ENCODE data around the gene ADAMTS5. TPM values are rescaled to one million over a fixed set of nuclear protein-coding genes. Genes with fewer than 3 reads are reported as not detected.

The ADAMTS5 gene
- polyA plus RNA-seq (2013, experiment 1 of 2; ENCODE audit: insufficient read length), result 11.0 TPM
- polyA plus RNA-seq (2013, experiment 2 of 2; ENCODE audit: insufficient read length), result 11.6 TPM

DNA sequence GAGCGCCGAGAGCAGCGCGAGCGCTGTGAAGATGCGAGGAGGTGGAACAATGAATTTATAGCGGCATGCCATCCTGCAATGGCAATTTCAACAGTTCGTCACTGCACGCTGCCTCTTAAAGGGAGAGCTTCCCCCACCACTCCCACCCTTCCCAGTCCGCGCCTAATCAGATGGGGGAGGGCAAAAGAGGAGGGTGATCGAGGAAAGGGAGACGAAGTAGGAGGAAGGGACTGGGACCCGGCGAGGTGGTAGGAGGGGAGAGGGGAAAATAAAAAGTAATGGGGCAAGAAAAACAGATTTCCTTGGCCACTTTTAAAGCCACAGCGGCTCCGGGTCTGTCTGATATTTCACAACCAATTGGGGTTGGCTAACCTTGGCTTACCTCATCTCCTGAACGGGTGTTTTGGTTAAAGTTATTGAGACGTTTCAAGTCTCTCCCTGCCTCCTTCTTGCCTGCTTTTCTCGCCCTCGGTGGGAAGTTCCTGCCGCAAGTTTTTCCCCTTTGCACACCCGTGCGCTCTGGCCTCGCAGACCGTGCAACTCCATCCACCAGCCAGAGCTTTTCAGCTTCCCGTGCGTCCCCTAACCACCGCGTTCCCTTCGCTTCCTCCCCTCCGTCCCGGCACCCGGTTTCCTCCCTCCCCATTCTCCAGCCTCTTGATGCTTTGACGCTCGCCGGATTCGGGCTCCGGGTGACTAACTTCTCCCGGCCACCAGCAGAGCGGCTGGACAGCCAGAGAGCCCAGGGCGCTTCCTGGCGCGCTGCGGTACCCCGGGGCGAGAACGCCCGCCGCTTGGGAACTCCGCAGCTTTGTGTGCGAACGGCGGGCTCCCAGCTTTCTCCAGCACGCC lies at the start of gene ADAMTS5:
Gene ADAMTS5, minus strand, starts transcription at position 27 of the 852 bp plus-strand sequence. CDS start 697 bp downstream, outside the sequence.
- DNase-seq, result peak; percentile 87

DNA sequence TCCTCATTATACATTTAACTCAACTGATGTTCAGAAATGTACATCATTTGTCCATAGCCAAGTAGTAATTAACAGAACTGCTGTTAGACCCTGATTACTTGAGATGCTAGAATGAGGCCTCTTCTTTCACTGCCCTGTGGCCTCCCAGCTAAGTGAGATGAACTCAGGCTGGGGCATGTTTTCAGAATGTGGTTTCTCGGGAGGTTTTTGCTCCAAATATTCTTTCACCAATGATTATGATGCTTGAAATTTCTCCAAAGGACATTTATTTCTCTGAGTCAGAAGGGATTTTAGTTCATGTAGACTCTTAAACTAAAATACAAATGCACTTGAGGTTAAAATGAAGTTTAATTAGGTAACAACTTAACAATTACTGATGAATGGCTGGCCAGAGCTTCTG lies 34.6 kb upstream of the ADAMTS5 start:
- DNase-seq, result no peak

DNA sequence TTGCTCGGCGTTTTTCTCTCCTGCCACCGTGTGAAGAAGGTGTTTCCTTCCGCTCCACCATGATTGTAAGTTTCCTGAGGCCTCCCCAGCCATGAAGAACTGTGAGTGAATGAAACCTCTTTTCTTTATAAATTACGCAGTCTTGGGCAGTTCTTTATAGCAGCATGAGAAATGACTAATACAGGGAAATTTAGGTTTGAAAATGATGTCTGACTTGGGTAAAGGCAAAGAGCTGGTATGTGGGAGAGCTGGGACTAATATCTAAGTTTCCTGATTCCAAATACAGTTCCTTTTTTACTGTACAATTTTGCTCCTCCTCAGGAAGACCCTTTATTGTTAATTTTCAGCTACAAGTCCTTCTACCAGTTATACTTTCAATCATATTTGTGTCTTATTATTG lies 16.7 kb upstream of the ADAMTS5 start:
- DNase-seq, result no peak

DNA sequence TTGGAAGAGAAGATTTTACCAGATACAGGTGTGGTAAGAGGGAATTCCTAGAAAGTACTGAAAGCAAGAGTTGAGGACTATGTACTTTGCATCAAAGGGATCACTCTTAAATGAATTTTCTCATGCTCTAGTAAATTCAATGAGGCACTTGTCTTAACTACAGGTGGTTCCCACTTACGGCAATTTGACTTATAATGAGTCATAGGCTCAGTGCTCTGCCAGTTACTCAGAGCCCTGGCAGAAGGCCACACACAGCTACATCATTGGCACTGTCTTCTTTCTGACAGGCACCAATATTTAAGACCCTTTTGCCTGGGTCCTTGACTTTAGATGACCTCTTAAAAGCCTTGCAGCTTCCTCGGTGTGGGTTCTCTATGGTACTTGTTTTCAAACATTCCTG lies 15.9 kb upstream of the ADAMTS5 start:
- DNase-seq, result peak; percentile 26

DNA sequence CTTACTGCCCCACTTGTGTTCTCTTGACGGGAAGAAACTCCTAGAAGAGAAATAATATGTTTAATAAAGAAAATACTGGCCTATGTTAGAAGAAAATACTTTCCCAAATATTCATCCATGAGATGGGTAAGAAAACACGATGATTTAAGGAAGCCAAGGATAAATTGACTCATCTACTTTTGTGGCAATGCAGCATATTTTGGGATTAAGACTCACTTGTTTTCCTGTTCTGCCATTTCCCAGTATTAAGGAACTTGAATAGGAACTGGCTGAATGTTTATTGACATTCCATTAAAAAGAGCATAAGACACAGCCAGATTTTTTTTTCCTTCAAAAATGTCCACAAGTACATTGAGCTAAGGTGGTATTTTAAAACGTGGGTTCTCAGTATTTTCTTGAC lies 10.9 kb upstream of the ADAMTS5 start:
- DNase-seq, result peak; percentile 87

DNA sequence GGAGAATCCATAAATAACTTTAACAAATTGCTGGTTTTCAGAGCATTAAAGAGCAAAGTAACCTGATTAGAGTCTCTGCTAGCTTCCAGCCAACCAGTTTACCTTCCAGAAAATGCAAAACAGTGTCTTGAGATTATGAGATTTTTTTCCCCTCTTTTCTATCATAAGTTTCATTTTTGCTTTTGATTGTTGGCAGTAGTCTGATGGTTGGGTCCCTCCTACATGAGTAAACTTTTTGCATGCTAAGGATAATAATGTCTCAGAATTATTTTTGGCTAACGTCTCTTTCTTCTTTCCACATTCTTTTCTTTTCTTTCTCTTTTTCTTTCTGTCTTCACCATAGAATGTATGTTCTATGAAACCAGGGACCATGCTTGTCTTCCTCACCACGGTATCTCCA lies 6.3 kb upstream of the ADAMTS5 start:
- no peak for DNase-seq

DNA sequence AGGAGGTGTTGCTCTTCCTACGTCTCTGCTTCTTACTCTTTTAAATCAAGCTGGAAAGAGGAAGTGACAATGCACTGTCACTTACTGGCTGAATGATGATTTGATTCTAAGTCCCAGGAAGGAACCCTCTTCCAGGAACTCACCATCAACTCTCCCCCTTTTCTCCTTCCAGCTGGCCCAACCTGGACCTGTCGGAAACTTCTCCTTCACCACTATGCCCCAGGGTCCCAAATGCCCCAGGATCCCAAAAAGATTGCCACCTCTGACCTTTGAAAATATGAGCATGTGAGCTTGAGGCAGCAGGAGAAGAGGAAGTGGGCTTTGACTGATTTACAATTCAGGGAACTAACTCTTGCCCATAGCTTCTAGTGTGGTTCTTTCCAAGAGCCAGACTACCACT lies 5.3 kb upstream of the ADAMTS5 start:
- DNase-seq, result no peak

DNA sequence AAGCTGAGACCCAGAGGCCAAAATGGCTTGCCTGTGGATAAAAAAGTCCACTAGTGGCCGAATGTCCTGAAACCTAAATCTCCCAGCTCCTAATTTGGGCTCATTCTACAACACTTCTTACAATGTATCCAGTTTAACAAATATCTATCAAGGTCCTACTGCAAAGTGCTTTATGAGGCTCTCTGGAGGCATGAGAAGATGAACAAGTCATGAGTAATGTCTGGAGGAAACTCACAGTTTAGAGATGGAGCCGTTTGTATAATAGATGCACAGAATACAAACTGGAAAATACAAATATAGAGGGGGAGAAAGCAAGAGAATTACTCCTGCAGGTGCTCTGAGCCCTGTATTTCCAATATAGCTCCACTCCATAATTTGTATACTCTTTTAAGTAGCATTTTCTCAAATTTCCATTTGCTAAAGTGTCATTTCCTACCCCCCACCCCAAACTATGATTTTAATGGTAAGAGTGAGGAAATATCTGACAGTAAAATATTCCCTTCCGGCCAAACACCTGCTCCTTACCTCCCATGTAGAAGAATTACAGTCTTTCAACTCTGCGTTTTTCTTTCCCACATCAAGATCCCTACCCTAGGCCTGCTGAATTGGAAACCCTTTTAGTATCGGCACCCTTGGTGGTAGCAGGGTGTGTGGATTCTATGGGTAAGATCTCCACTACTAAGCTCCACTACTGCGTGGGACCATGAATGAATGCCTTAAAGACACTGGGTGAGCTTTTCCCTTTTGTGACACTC lies 3.3 kb upstream of the ADAMTS5 start:
- DNase-seq, result no peak

DNA sequence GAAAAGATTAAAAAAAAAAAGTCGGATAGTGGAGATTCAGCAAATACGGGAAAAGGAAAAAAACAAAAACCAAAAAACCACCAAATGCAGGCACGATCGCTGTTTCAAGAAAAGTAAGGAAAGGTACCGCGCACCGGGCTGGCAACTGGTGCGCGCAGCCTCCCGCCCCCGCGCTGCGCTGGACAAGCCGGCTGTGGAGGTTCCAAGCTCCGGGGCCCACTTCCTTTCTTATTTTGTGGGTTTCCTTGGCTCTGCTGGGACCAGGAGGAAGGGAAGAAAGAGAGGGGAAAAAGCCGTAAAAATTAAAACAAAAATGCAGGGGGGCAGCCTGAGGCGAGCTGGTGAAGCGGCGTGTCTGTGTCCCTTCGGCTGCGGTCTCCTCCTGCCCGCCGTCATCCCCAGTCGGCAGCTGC lies 233 bp downstream of the ADAMTS5 start:
- no peak for DNase-seq

DNA sequence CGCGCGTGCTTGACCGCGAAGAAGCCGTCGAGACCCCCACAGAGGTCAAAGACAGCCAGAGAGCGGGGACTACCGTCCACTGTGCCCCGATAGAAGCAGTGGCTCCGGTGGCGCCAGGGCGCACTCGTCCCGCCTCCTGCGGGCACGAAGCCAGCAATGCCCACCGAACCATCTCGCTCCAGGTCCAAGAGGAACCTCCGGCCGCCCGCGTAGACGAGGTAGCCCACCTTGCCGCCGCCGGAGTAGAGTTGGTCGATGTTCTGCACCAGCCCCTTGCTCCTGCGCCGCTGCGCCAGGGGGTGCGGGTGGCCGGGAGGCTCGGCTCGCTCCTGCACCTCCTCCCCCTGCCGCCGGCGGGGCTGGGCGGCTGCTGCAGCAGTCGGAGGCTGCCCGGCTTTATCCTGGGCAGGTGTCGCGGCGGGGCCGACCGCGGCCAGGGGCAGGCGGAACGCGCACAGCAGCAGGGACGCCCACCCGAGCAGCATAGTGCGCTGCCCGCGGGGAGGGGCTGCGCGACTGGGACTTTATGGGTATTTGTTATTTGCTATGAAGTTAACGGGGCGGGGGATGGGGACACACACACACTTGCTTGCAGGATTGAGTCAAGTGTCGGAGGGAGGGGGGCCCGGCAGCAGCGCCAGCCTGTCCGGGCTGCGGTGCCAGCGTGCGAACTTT lies 844 bp downstream of the ADAMTS5 start:
- peak; percentile 51 for DNase-seq

DNA sequence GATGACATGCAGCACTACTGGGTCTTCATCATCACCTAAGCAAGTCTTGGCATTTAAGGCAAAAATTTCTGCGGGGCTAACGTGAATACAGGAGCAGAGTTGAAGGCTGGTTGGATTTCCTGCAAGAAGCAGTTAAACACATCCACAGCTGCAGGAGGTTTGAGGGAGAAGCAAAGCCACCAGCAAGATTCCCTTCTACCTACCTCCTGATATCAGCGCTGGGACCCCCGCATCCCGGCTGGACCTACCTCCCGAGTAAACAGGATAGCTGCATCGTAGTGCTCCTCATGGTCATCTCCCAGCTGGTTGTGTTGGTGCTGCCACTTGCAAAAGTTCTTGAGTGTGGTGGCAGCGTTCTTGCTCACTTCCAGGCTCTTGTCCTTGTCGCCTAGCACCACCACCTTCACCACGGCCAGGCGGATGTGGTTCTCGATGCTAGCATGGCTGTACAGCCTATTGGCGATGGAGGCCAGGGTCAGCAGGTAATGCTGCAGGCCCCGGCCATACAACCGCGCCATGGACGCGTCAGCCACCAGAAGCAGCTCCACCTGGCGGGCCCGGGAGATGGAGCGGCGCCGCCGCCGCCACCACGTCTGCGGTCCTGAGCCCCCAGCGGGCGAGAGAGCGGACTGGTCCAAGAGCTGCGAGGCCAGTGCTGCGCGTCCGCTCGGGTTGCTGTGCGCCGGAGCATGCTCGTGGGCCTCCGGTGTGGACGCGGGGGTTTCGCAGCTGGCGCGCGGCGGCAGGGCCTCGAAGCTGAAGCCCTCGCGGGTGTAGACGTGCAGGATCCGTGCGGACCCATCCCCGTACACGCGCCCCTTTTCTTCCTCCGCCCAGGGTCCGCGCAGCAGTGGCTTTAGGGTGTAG lies 1.6 kb downstream of the ADAMTS5 start:
- peak; percentile 54 for DNase-seq

DNA sequence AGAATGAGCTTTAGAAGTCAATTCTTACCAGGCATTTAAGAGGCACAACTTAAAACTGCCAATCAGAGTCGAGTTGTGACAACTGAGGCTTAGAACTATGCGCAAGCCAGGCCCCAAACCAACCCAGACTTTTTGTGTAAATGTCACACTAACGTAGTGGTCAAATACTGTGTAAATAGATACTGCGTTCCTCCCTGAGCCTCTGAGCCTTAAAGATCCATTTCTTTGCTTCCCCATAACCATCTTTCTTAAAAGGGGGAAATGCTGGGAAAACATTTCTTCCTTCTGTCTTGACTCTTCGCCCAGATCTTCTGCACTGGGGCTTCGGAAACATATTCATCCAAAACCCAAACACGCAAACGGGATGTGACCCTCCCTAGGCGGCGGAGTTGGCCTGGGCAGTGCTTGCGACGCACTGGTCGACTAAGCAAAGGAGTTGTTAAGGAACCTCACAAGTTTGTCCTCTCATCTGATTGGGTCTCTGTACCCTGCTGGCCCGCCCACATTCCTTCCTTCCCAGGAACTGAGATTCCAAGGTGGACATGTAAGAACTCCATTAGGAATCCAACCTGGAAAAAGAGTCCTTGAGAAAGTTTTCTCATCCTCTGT lies 2.6 kb downstream of the ADAMTS5 start:
- peak; percentile 85 for DNase-seq

DNA sequence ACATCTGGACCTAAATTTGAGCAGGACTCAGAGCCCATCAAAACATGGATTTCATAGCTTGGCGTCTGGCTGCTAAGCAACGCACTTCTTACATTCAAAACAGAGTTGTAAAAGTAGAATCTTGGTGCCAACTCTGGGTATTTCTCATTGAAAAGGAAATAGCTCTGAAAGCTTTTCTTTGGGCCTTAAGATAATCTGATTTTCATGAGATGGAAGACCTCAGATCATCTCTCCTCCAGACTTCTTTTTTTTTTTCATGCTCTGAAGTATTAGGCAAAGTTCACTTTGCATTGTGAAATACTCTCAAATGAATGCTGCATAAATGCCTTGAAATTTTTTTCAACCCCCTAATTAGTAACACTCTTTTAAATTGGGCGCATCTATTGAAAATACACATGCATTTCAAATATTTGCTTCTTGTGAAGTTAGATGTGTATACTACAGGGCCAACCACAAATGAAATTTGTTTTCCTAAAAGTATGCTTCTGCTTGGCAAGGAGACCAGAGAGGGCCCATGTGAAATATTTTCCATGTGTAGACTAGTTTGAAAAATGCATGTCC lies 4.2 kb downstream of the ADAMTS5 start:
- DNase-seq, result peak; percentile 73

DNA sequence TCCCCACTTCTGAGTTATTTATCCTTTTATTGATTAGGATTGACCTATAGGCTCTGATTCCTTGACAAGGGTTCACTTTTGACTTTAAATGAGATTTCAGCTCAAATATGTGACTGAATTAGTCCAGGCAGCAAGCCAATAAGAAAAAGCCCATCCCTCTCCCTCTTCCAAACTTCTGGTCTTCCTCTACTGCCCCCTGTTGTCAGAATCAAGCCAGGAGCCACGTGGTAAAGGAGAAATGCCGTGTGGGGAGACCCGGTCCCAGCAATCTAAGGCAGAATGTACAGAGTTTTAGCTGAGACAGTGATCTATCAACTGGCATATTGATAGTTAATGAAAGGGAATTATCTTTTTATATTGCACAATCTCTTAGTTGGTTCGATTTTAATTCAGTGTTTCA lies 5.2 kb downstream of the ADAMTS5 start:
- peak; percentile 51 for DNase-seq

DNA sequence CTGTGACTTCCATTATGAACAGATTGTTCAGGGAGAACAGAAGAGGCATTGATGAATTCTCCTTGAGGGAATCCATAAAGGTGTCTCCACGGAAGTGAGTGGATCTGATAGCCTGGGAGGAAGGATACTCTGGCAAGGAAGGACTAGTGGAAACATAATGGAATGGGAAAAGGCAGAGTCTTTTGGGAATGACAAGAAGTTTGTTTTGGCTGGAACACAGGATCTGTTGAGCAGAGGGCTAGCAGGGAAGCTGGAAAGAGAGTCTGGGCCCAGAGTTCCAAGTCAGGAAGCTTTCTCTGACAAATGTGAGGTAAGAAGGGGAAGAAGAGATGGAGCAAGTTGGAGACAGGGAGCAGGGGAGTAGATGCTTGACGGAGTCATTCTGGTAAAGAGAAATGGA lies 8.1 kb downstream of the ADAMTS5 start:
- DNase-seq, result peak; percentile 39

DNA sequence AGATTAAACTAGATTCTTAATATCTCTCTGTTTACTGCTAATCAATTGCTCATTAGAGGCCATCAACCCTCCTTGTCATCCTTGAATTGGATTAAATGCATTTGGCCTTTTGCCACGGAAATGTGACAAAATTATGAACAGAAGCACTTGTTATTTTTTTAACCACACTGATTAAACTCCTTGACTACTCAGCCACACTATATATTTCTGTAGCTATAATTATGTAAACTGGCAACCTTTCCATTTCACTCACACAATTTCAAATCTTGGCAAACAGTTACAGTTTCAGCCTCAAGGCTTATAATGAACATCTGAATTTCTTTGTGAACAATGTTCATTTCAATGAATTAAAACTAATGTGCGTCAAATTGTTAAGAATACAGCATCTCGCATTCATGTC lies 10.1 kb downstream of the ADAMTS5 start:
- no peak for DNase-seq

DNA sequence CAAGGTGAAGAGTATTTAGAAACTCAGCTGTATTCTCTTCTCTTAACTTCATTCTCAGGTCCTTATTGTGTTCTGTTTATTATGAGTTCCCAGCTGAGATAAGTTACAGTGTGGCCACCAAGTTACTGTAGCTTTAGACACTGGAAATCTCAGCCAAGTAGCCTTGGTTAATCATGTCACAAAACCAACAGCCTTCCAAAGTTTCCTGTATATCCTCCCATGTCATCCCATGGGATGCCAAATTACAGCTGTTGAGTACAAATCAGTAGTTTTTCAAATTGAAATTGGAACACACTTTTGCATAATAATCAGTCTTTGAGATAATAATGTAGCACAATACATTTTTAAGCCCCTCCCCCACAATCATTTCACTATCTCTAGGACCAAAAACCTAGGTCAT lies 10.7 kb downstream of the ADAMTS5 start:
- no peak for DNase-seq

DNA sequence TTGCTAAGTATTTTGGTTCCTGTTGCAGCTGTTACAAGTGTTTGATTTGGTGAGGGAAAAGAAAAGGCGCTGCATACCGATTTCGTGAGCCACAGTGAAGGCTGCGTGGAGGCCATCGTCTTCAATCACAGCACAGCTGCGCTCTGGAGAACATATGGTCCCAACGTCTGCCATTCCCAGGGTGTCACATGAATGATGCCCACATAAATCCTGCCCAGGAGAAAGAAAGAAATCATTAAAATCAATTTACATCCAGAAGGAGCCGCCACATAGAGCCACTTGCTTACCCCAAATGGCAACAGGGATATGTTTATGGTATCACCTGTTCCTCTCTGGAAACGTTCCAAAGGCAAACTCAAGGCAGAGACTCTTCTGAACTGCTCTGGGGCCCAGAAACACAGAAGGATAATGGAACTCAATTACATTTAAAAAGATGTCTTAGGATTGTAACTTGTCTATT lies 12.2 kb downstream of the ADAMTS5 start:
- DNase-seq, result peak; percentile 72

DNA sequence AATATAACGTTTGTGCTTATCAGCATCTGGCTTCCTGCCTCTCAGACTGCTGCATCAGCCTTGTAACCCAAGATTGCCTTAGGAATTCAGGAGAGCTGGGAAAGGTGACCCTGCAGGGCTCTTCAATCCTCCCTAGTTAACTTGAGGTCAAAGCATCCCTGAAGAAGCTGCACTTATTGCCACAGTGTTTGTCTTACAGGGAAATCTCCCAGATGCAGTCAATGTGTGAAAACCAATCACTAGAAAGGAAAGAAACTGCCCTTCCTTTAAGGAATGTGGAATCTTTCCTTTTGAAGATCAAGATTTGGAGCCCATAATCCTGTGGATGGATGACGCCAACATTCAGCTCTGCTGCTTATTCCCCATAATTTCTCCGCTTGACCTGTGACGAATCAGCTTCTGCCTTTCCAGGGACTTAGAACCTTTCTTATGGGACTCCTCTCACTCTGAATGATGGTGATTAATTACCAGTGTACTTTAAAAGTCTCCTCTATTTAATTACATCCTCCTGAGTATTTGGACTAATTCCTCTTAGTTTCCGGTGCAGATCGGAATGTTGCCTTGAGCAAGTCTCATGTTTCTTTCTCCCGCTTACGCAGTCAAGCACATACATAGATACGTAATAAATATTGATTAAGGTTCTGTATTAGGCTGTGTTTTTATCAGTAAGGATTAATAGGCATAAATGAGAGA lies 14.4 kb downstream of the ADAMTS5 start:
- DNase-seq, result no peak

DNA sequence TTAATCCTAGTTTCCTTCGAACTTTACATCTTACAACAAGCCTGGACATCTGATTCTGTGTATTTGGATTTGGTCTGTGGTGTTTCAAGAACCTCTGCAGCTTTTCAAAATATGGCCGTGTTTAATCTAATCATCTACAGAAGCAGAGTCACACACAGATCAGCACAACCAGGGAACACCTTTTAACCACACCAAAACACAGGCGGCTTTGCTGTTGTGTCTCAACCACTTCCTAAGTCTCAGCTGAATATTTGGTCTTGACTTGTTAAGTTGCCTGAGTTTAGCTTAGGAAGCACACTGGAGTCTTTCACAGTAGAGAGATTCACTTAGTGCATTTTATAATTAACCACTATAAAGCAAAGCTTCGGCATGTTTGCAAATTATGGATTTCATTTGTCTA lies 17.1 kb downstream of the ADAMTS5 start:
- DNase-seq, result no peak

DNA sequence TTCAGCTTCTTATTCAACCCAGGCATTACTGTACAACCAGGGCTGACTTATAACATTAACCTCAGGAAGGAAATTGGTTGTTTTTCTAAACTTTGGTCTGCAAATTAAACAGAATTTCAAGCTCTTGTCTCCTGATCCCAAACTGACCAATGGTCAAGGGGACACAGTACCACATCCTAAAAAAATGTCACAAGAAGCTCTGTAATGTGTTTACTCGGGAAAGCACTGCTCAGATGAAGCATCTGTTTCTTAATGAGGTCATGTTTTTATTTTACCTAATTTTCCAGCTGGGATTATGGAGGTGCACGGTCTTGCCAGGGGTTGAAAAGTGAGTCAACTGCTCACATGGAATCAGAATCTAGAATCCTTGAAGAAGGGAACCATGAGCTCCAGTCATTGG lies 18.7 kb downstream of the ADAMTS5 start:
- no peak for DNase-seq
